Measurements from ENCODE around the gene ADK.

The ADK gene

DNA sequence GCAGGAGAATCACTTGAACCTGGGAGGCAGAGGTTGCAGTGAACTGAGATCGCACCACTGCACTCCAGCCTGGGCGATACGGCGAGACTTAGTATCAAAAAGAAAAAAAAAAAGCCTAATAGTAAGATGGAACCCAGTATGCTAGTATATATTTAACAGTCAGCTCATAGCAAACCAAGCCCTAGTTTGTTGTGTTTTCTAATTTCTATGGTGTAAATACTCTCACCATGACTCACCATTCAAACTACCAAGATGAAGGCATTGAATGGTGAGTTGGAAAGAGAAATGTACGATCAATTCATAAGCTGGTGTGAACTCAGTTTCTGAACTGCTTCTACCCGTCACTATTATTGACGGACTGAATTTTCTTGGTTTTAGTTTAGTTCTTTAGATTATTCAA is 501.6 kb downstream of the ADK start:
- Histone ChIP-seq H3K79me2 (ENCODE audit: low read length) (no peaks in the 10 kb centered on the region), H3K9ac (ENCODE audit: low read length) (no peak overlapping the region), H3K9me3 (ENCODE audit: insufficient read depth, low read length) (no peaks in the 10 kb centered on the region), H2AFZ (ENCODE audit: low read depth, low read length) (no peak overlapping the region), H3K4me2 (ENCODE audit: low read length) (no peak overlapping the region), H3K4me3 (ENCODE audit: low read length) (no peak overlapping the region), H3K27ac (ENCODE audit: low read length) (no peak overlapping the region), H3K27me3 (ENCODE audit: low read depth, low read length) (no peaks in the 10 kb centered on the region), H3K4me1 (ENCODE audit: low read length) (no peaks in the 10 kb centered on the region), H4K20me1 (ENCODE audit: insufficient read depth, low read length) (no peaks in the 10 kb centered on the region), H3K36me3 (replicated peaks; ENCODE audit: low read depth, low read length) (no peaks in the 10 kb centered on the region)
- TF ChIP-seq EZH2phosphoT487 (IDR thresholded peaks at IDR 0.05; ENCODE audit: low read depth), result no peak
- TF ChIP-seq, protein P1, sequence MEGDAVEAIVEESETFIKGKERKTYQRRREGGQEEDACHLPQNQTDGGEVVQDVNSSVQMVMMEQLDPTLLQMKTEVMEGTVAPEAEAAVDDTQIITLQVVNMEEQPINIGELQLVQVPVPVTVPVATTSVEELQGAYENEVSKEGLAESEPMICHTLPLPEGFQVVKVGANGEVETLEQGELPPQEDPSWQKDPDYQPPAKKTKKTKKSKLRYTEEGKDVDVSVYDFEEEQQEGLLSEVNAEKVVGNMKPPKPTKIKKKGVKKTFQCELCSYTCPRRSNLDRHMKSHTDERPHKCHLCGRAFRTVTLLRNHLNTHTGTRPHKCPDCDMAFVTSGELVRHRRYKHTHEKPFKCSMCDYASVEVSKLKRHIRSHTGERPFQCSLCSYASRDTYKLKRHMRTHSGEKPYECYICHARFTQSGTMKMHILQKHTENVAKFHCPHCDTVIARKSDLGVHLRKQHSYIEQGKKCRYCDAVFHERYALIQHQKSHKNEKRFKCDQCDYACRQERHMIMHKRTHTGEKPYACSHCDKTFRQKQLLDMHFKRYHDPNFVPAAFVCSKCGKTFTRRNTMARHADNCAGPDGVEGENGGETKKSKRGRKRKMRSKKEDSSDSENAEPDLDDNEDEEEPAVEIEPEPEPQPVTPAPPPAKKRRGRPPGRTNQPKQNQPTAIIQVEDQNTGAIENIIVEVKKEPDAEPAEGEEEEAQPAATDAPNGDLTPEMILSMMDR (IDR thresholded peaks at IDR 0.05; ENCODE audit: low read depth, low read length), result no peak

DNA sequence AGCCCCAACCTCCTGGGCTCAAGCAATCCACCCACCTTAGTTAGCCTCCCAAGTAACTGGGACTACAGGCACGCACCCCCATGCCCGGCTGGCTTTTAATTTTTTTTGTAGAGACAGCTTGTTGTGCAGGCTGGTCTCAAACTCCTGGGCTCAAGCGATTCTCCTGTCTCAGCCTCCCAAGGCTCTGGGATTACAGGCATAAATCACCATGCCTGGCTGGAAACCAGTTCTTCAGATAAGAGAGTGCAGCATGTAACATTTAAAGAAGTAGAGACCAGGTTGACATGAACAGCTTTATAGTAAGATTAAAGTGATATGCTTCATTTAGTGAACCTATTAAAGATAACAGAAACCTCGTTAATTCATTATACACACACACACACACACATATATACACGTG is 507.5 kb downstream of the ADK start:
- no peak for TF ChIP-seq EZH2phosphoT487 (IDR thresholded peaks at IDR 0.05; ENCODE audit: low read depth)
- TF ChIP-seq, protein P1 (IDR thresholded peaks at IDR 0.05; ENCODE audit: low read depth, low read length), result no peak
- no peaks in the 10 kb centered on the region for H4K20me1 ChIP-seq (ENCODE audit: insufficient read depth, low read length)
- H3K4me1 ChIP-seq (ENCODE audit: low read length), result peaks cover 9% of the 10 kb centered on the region
- no peaks in the 10 kb centered on the region for H3K79me2 ChIP-seq (ENCODE audit: low read length)
- H3K9ac ChIP-seq (ENCODE audit: low read length), result no peak overlapping the region
- no peaks in the 10 kb centered on the region for H3K36me3 ChIP-seq (replicated peaks; ENCODE audit: low read depth, low read length)
- no peak overlapping the region for H3K4me2 ChIP-seq (ENCODE audit: low read length)
- H3K27ac ChIP-seq (ENCODE audit: low read length), result no peak overlapping the region
- H3K27me3 ChIP-seq (ENCODE audit: low read depth, low read length), result no peaks in the 10 kb centered on the region
- H3K4me3 ChIP-seq (ENCODE audit: low read length), result no peak overlapping the region
- no peaks in the 10 kb centered on the region for H3K9me3 ChIP-seq (ENCODE audit: insufficient read depth, low read length)
- H2AFZ ChIP-seq (ENCODE audit: low read depth, low read length), result no peak overlapping the region

DNA sequence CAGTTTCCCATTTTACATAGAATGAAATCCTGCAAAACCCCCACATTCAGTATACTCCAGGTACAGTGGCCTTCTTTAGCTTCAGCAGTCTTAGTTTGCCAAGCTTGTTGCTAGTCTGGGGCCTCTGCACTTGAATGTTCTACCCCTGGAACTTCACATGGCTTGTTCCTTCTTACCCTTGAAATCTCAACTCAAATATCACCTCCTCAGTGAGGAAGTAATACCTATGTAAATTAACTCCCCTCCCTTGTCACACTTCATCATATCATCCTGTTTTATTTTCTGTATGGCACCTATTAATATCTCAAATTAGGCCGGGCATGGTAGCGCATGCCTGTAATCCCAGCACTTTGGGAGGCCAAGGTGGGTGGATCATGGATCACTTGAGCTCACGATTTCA is 511.6 kb downstream of the ADK start:
- H3K4me2 ChIP-seq (ENCODE audit: low read length), result no peak overlapping the region; the same call in 1 of the 2 replicates
- no peaks in the 10 kb centered on the region for H3K9me3 ChIP-seq (ENCODE audit: insufficient read depth, low read length)
- no peak overlapping the region for H3K27ac ChIP-seq (ENCODE audit: low read length)
- no peak overlapping the region for H3K9ac ChIP-seq (ENCODE audit: low read length)
- no peaks in the 10 kb centered on the region for H4K20me1 ChIP-seq (ENCODE audit: insufficient read depth, low read length)
- H3K4me1 ChIP-seq (ENCODE audit: low read length), result peaks cover 9% of the 10 kb centered on the region
- no peak overlapping the region for H3K4me3 ChIP-seq (ENCODE audit: low read length)
- TF ChIP-seq, protein P1 (IDR thresholded peaks at IDR 0.05; ENCODE audit: low read depth, low read length), result no peak
- no peak for TF ChIP-seq EZH2phosphoT487 (IDR thresholded peaks at IDR 0.05; ENCODE audit: low read depth)
- H3K79me2 ChIP-seq (ENCODE audit: low read length), result no peaks in the 10 kb centered on the region
- H3K36me3 ChIP-seq (replicated peaks; ENCODE audit: low read depth, low read length), result no peaks in the 10 kb centered on the region
- H2AFZ ChIP-seq (ENCODE audit: low read depth, low read length), result no peak overlapping the region
- no peaks in the 10 kb centered on the region for H3K27me3 ChIP-seq (ENCODE audit: low read depth, low read length)

DNA sequence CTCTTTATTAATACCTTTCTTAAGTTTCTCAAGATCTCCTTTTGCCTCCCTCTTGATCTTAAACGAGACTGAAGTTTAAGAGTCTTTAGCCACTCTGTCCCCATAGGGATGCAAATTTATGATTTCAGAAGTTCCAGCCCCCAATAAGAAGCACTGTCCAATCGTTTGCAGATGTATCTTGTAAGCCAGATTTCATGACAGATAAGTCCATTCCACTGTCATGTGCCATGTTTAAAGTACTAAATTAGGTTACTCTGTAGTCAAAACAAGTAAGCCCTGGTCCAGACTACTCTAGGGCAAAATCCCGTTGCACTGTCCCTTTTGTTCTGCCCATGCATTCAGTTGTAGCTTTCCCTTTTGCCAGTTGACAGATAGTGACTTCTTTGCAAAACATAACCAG is 518.2 kb downstream of the ADK start:
- Histone ChIP-seq H3K4me1 (ENCODE audit: low read length) (no peaks in the 10 kb centered on the region), H3K4me3 (ENCODE audit: low read length) (no peak overlapping the region), H2AFZ (ENCODE audit: low read depth, low read length) (no peak overlapping the region), H3K9ac (ENCODE audit: low read length) (no peak overlapping the region), H3K36me3 (replicated peaks; ENCODE audit: low read depth, low read length) (peaks cover 12% of the 10 kb centered on the region), H3K79me2 (ENCODE audit: low read length) (no peaks in the 10 kb centered on the region), H4K20me1 (ENCODE audit: insufficient read depth, low read length) (no peaks in the 10 kb centered on the region), H3K27me3 (ENCODE audit: low read depth, low read length) (no peaks in the 10 kb centered on the region), H3K27ac (ENCODE audit: low read length) (no peak overlapping the region), H3K9me3 (ENCODE audit: insufficient read depth, low read length) (peaks cover 6% of the 10 kb centered on the region; the same call in 1 of the 2 replicates), H3K4me2 (ENCODE audit: low read length) (no peak overlapping the region)
- TF ChIP-seq, protein P1 (IDR thresholded peaks at IDR 0.05; ENCODE audit: low read depth, low read length), result no peak
- no peak for TF ChIP-seq EZH2phosphoT487 (IDR thresholded peaks at IDR 0.05; ENCODE audit: low read depth)

All from OCI-LY3 (cell line).